Measurements from ENCODE around the gene USP47. TPM values are rescaled to one million over a fixed set of nuclear protein-coding genes. Genes with fewer than 3 reads are reported as not detected.
A peak's percentile ranks its signal among the peaks of the same experiment; 100 is the strongest.

USP47 gene
- total RNA-seq, 1 experiment from 2014 or later, result 50.4 TPM

GRCh38 chr11:11988681-11989261 lies 147.0 kb downstream of the USP47 start:
- peak in 1 of 2 experiments; percentile 55 for TF ChIP-seq CTCF (IDR thresholded peaks at IDR 0.05; ENCODE audit: insufficient read depth in 1 of 2, low read depth in 1 of 2, low read length in 1 of 2, severe bottlenecking in 1 of 2, unreplicated experiment in 1 of 2)
- intact Hi-C loops (cut with micrococcal nuclease; ENCODE audit: unreplicated experiment), result no loop called here
- no TSS peak for BruUV-seq (replicated peaks)
- Histone ChIP-seq H3K4me3 (ENCODE audit: low read depth, low read length) (no peak overlapping the region), H3K9me3 (peaks cover 5% of the 10 kb centered on the region), H3K36me3 (ENCODE audit: control insufficient read depth, insufficient read depth, low read length) (peaks cover 4% of the 10 kb centered on the region; the same call in 1 of the 2 replicates), H3K4me1 (peaks cover 40% of the 10 kb centered on the region), H3K27me3 (replicated peaks; ENCODE audit: control insufficient read depth, insufficient read depth, low read length) (no peaks in the 10 kb centered on the region)
- peaks cover 16% of the 10 kb centered on the region for H3K9me3 Mint-ChIP-seq (ENCODE audit: unreplicated experiment)
- peak overlapping the region; percentile 50 for H3K27ac Mint-ChIP-seq (ENCODE audit: unreplicated experiment)
- peaks cover 58% of the 10 kb centered on the region for H3K36me3 Mint-ChIP-seq (ENCODE audit: insufficient read depth, unreplicated experiment)
- no peaks in the 10 kb centered on the region for H3K27me3 Mint-ChIP-seq (ENCODE audit: insufficient read depth, unreplicated experiment)
- POLR2A ChIA-PET, result no interaction called here
- peaks cover 31% of the 10 kb centered on the region for H3K4me1 Mint-ChIP-seq (ENCODE audit: low read depth, unreplicated experiment)
- CTCF ChIA-PET, result no interaction called here
- H3K4me3 Mint-ChIP-seq (ENCODE audit: unreplicated experiment), result no peak overlapping the region
- DNase-seq, result no peak

- Mint-ChIP-seq H3K36me3 (ENCODE audit: insufficient read depth, unreplicated experiment) (peaks cover 66% of the 10 kb centered on the region), H3K9me3 (ENCODE audit: unreplicated experiment) (peaks cover 18% of the 10 kb centered on the region), H3K4me1 (ENCODE audit: low read depth, unreplicated experiment) (peaks cover 43% of the 10 kb centered on the region), H3K27me3 (ENCODE audit: insufficient read depth, unreplicated experiment) (no peaks in the 10 kb centered on the region), H3K27ac (ENCODE audit: unreplicated experiment) (peak overlapping the region; percentile 96), H3K4me3 (ENCODE audit: unreplicated experiment) (no peak overlapping the region)
- ChIA-PET CTCF (interaction anchor here (1.2 kb wide), 1 partner anchor 23 kb away, joined by 3 read pairs; no protein-coding TSS in a partner anchor), POLR2A (no interaction called here)
- H3K27me3 ChIP-seq (replicated peaks; ENCODE audit: control insufficient read depth, insufficient read depth, low read length), result no peaks in the 10 kb centered on the region
- peaks cover 5% of the 10 kb centered on the region for H3K9me3 ChIP-seq
- peaks cover 9% of the 10 kb centered on the region for H3K36me3 ChIP-seq (ENCODE audit: control insufficient read depth, insufficient read depth, low read length)
- no peak overlapping the region for H3K4me3 ChIP-seq (ENCODE audit: low read depth, low read length)
- no TSS peak for BruUV-seq (replicated peaks)
- DNase-seq, result no peak
- TF ChIP-seq CTCF (IDR thresholded peaks at IDR 0.05; ENCODE audit: insufficient read depth in 1 of 2, low read depth in 1 of 2, low read length in 1 of 2, severe bottlenecking in 1 of 2, unreplicated experiment in 1 of 2), result no peak
- intact Hi-C loops (cut with micrococcal nuclease; ENCODE audit: unreplicated experiment), result no loop called here
- peaks cover 50% of the 10 kb centered on the region for H3K4me1 ChIP-seq
These were observed 148.3 kb downstream of the USP47 start for GRCh38 chr11:11989774-11990744.
